ENCODE measurements around the gene CCT8. TPM values are rescaled to one million over a fixed set of nuclear protein-coding genes. Genes with fewer than 3 reads are reported as not detected.

Gene CCT8
- total and polyA plus RNA-seq, 10 of the 15 experiments (the other 5 are each of a cell fraction or from before 2014, with no cell fraction given), result 321 to 696 (median 471) TPM

DNA sequence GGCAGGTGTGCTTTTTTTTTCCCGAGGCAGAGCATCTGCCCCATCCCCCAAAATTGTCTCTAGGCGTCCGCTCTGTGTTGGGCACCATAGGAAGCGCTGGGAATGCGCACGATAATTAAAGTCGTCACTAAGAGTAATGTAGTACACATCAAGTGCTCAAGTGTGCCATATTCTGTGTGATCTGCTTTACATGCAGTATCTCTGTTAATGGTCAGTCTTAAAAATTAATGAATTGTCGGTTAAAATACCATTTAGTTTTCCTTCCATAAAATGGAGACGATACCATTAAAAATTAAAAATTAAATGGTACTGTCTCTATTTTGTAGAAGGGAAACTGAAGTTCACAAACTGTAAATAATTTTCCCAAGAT is 544 bp upstream of the CCT8 start (continued):
- no peak for TF ChIP-seq CREB1 (IDR thresholded peaks at IDR 0.05; ENCODE audit: low read depth)
- TF ChIP-seq MLLT1 (IDR thresholded peaks at IDR 0.05), result no peak
- TF ChIP-seq IKZF2 (IDR thresholded peaks at IDR 0.05), result 0 out of 4 replicates have a peak, but pooled peaks of 1 of the 2 experiments have one; percentile 1
- TF ChIP-seq CREM (IDR thresholded peaks at IDR 0.05; ENCODE audit: low read depth), result no peak
- no peak for TF ChIP-seq BCL11A (IDR thresholded peaks at IDR 0.05; ENCODE audit: low read depth, low read length)
- no peak for TF ChIP-seq TARDBP (IDR thresholded peaks at IDR 0.05; ENCODE audit: borderline replicate concordance)
- TF ChIP-seq FOS (IDR thresholded peaks at IDR 0.05; ENCODE audit: borderline replicate concordance, extremely low read depth, insufficient read length), result no peak
- TF ChIP-seq, protein P1, sequence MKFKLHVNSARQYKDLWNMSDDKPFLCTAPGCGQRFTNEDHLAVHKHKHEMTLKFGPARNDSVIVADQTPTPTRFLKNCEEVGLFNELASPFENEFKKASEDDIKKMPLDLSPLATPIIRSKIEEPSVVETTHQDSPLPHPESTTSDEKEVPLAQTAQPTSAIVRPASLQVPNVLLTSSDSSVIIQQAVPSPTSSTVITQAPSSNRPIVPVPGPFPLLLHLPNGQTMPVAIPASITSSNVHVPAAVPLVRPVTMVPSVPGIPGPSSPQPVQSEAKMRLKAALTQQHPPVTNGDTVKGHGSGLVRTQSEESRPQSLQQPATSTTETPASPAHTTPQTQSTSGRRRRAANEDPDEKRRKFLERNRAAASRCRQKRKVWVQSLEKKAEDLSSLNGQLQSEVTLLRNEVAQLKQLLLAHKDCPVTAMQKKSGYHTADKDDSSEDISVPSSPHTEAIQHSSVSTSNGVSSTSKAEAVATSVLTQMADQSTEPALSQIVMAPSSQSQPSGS (IDR thresholded peaks at IDR 0.05; ENCODE audit: low read length), result 0 out of 2 replicates have a peak, but pooled peaks have one; percentile 44
- TF ChIP-seq NR2F1 (conservative IDR thresholded peaks at IDR 0.05), result no peak
- peak; percentile 17 for TF ChIP-seq RFX5 (IDR thresholded peaks at IDR 0.05; ENCODE audit: low read depth, low read length)
- TF ChIP-seq, protein P2, sequence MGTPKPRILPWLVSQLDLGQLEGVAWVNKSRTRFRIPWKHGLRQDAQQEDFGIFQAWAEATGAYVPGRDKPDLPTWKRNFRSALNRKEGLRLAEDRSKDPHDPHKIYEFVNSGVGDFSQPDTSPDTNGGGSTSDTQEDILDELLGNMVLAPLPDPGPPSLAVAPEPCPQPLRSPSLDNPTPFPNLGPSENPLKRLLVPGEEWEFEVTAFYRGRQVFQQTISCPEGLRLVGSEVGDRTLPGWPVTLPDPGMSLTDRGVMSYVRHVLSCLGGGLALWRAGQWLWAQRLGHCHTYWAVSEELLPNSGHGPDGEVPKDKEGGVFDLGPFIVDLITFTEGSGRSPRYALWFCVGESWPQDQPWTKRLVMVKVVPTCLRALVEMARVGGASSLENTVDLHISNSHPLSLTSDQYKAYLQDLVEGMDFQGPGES (IDR thresholded peaks at IDR 0.05), result no peak
- TF ChIP-seq NFYB (IDR thresholded peaks at IDR 0.05; ENCODE audit: insufficient read depth, low read depth, low read length), result no peak
- no peak for TF ChIP-seq CHD4 (IDR thresholded peaks at IDR 0.05)
- peak; percentile 67; the same call in 1 of the 2 replicates for TF ChIP-seq PAX8 (IDR thresholded peaks at IDR 0.05)
- no peak for TF ChIP-seq ZZZ3 (IDR thresholded peaks at IDR 0.05; ENCODE audit: control insufficient read depth, insufficient read length, low read depth)
- TF ChIP-seq HSF1 (IDR thresholded peaks at IDR 0.05; ENCODE audit: low read depth, low read length), result no peak
- 0 out of 4 replicates have a peak, but pooled peaks of 1 of the 2 experiments have one; percentile 19 for TF ChIP-seq EP300 (IDR thresholded peaks at IDR 0.05; ENCODE audit: borderline replicate concordance in 1 of 2, control insufficient read depth in 1 of 2, low read depth in 2 of 2, low read length in 2 of 2)
- peak; percentile 5; the same call in 1 of the 2 replicates for TF ChIP-seq PML (IDR thresholded peaks at IDR 0.05; ENCODE audit: low read length)
- TF ChIP-seq ZNF384 (IDR thresholded peaks at IDR 0.05; ENCODE audit: borderline replicate concordance, low read depth, low read length), result 0 out of 2 replicates have a peak, but pooled peaks have one; percentile 27
- TF ChIP-seq, protein P3, sequence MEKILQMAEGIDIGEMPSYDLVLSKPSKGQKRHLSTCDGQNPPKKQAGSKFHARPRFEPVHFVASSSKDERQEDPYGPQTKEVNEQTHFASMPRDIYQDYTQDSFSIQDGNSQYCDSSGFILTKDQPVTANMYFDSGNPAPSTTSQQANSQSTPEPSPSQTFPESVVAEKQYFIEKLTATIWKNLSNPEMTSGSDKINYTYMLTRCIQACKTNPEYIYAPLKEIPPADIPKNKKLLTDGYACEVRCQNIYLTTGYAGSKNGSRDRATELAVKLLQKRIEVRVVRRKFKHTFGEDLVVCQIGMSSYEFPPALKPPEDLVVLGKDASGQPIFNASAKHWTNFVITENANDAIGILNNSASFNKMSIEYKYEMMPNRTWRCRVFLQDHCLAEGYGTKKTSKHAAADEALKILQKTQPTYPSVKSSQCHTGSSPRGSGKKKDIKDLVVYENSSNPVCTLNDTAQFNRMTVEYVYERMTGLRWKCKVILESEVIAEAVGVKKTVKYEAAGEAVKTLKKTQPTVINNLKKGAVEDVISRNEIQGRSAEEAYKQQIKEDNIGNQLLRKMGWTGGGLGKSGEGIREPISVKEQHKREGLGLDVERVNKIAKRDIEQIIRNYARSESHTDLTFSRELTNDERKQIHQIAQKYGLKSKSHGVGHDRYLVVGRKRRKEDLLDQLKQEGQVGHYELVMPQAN (conservative IDR thresholded peaks at IDR 0.05), result peak; percentile 6; the same call in 1 of the 2 replicates
- TF ChIP-seq TCF7 (IDR thresholded peaks at IDR 0.05; ENCODE audit: borderline replicate concordance), result no peak
- TF ChIP-seq, protein P4, sequence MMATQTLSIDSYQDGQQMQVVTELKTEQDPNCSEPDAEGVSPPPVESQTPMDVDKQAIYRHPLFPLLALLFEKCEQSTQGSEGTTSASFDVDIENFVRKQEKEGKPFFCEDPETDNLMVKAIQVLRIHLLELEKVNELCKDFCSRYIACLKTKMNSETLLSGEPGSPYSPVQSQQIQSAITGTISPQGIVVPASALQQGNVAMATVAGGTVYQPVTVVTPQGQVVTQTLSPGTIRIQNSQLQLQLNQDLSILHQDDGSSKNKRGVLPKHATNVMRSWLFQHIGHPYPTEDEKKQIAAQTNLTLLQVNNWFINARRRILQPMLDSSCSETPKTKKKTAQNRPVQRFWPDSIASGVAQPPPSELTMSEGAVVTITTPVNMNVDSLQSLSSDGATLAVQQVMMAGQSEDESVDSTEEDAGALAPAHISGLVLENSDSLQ (IDR thresholded peaks at IDR 0.05), result no peak
